Lower leg skin (tissue), 3 donors: Measurements from ENCODE around the gene NADK2.

Experiments used
- POLR2A ChIP-seq, 2 donors: fragments of 450-650 bp; IDR thresholded peaks; one replicate each; pipeline ENCODE4 v1.6.1; 2016 to 2017; ENCODE audit warnings: antibody characterized with exemption in 2 of 2, mild to moderate bottlenecking in 1 of 2, moderate library complexity in 1 of 2
- TF ChIP-seq, protein P1 (sequence below), 3 donors: fragments of 450-650 bp; IDR thresholded peaks; one replicate each; pipeline ENCODE4 v1.5.1; 2016; ENCODE audit warnings: antibody characterized with exemption in 3 of 3, mild to moderate bottlenecking in 3 of 3, moderate library complexity in 2 of 3

DNA sequence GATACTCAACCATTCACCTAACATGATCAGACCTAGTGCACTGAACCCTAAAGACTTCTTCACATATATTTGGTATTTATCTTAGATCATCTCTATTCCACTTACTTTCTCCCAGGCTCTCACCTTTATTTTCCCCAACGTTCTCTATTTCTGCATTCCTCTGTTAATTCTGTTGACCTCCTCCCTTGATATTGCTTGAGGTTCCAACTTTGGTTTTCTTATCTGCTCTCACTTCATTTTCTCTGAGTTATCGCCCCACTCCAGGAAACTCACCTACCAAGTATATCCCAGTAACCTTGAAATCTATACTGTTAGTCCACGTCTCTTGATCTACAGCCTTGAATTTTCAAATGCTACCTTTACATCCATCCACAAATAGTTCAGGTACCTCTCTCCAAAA, 9.2 kb downstream of the NADK2 start:
- TF ChIP-seq, protein P1, sequence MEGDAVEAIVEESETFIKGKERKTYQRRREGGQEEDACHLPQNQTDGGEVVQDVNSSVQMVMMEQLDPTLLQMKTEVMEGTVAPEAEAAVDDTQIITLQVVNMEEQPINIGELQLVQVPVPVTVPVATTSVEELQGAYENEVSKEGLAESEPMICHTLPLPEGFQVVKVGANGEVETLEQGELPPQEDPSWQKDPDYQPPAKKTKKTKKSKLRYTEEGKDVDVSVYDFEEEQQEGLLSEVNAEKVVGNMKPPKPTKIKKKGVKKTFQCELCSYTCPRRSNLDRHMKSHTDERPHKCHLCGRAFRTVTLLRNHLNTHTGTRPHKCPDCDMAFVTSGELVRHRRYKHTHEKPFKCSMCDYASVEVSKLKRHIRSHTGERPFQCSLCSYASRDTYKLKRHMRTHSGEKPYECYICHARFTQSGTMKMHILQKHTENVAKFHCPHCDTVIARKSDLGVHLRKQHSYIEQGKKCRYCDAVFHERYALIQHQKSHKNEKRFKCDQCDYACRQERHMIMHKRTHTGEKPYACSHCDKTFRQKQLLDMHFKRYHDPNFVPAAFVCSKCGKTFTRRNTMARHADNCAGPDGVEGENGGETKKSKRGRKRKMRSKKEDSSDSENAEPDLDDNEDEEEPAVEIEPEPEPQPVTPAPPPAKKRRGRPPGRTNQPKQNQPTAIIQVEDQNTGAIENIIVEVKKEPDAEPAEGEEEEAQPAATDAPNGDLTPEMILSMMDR (IDR thresholded peaks at IDR 0.05): no peak
- no peak for TF ChIP-seq POLR2A (IDR thresholded peaks at IDR 0.05)
